SK-N-SH (cell line): ENCODE measurements around the gene NDUFB4. TPM values are rescaled to one million over a fixed set of nuclear protein-coding genes. Genes with fewer than 3 reads are reported as not detected.

ENCODE experiments used
- CTCF ChIA-PET: fragments of 300-600, 350-600 bp; formaldehyde crosslinking; extraction: SDS; loops from one replicate; lab custom pipeline; 2021; lab: Yijun Ruan, JAX
- POLR2A ChIA-PET: fragments of 350-600 bp; sonication (Branson Sonifier 250); formaldehyde crosslinking; extraction: SDS; loops from one replicate; lab custom pipeline; 2020; ENCODE audit warnings: antibody characterized with exemption, inconsistent platforms; lab: Yijun Ruan, JAX
- DNase-seq: peaks from one replicate; pipeline ENCODE4 v3.0.0; 2012
- H2AFZ ChIP-seq: fragments of 200-600 bp; sonication (generic); 2 replicates; pipeline ENCODE4 v1.8.1; 2016; ENCODE audit warnings: antibody characterized with exemption, mild to moderate bottlenecking, low read depth
- H3F3A ChIP-seq: fragments of 200-600 bp; sonication (generic); replicated peaks from 2 replicates; pipeline ENCODE3; 2016; ENCODE audit warnings: antibody characterized with exemption, mild to moderate bottlenecking; ENCODE audit not compliant: insufficient read depth
- H3K27ac ChIP-seq, 2 experiments: fragments of 200-500 bp in 1 of 2; fragments of 200-600 bp in 1 of 2; sonication (Bioruptor generic) in 1 of 2; sonication (generic), shearing (Covaris generic) in 1 of 2; 2 replicates each; pipeline versions ENCODE4 v1.5.1 to v1.6.1; 2014 to 2016; ENCODE audit warnings: low read depth in 2 of 2, inconsistent platforms in 1 of 2, low read length in 1 of 2, mild to moderate bottlenecking in 1 of 2, mixed read lengths in 1 of 2
- H3K27me3 ChIP-seq: fragments of 200-600 bp; sonication (generic), shearing (Covaris generic); 2 replicates; pipeline ENCODE4 v1.6.1; 2016; ENCODE audit warnings: mixed run types; ENCODE audit not compliant: insufficient read depth
- H3K36me3 ChIP-seq, 2 experiments: fragments of 200-500 bp in 1 of 2; fragments of 200-600 bp in 1 of 2; sonication (Bioruptor generic) in 1 of 2; sonication (generic) in 1 of 2; replicated peaks in 1 of 2; 2 replicates each; pipeline versions ENCODE3 to v1.5.1; 2014 to 2016; ENCODE audit warnings: low read length in 1 of 2, mild to moderate bottlenecking in 1 of 2; ENCODE audit not compliant: insufficient read depth in 2 of 2, control insufficient read depth in 1 of 2
- H3K4me1 ChIP-seq, 2 experiments: fragments of 200-500 bp in 1 of 2; fragments of 200-600 bp in 1 of 2; sonication (Bioruptor generic) in 1 of 2; sonication (generic), shearing (Covaris generic) in 1 of 2; 2 replicates each; pipeline versions ENCODE4 v1.5.1 to v1.6.1; 2014 to 2016; ENCODE audit warnings: low read depth in 1 of 2, low read length in 1 of 2, mixed run types in 1 of 2; ENCODE audit not compliant: insufficient read depth in 2 of 2, control insufficient read depth in 1 of 2
- H3K4me2 ChIP-seq: fragments of 200-600 bp; sonication (generic), shearing (Covaris generic); 2 replicates; pipeline ENCODE4 v1.6.1; 2017; ENCODE audit warnings: mixed run types
- H3K4me3 ChIP-seq, 2 experiments: fragments of 200-500 bp in 1 of 2; fragments of 200-600 bp in 1 of 2; sonication (Bioruptor generic) in 1 of 2; sonication (generic), shearing (Covaris generic) in 1 of 2; 2 replicates each; pipeline versions ENCODE4 v1.5.1 to v1.8.1; 2014 to 2016; ENCODE audit warnings: low read depth in 2 of 2, inconsistent platforms in 1 of 2, low read length in 1 of 2, mild to moderate bottlenecking in 1 of 2, mixed read lengths in 1 of 2, moderate library complexity in 1 of 2
- H3K79me2 ChIP-seq: fragments of 200-600 bp; sonication (generic); 2 replicates; pipeline ENCODE4 v1.8.1; 2017; ENCODE audit warnings: mild to moderate bottlenecking; ENCODE audit not compliant: insufficient read depth
- H3K9ac ChIP-seq: fragments of 200-600 bp; sonication (generic); 2 replicates; pipeline ENCODE4 v1.6.1; 2017; ENCODE audit warnings: mixed run types
- H3K9me2 ChIP-seq: fragments of 200-600 bp; sonication (generic); 2 replicates; pipeline ENCODE4 v1.6.1; 2017; ENCODE audit warnings: mixed run types
- H3K9me3 ChIP-seq: fragments of 200-600 bp; sonication (generic); 2 replicates; pipeline ENCODE4 v1.6.1; 2017; ENCODE audit warnings: mixed run types, mild to moderate bottlenecking, moderate library complexity
- H4K20me1 ChIP-seq: fragments of 200-600 bp; sonication (generic); 2 replicates; pipeline ENCODE4 v1.6.1; 2017; ENCODE audit warnings: mild to moderate bottlenecking, mixed run types; ENCODE audit not compliant: insufficient read depth
- CHD2 ChIP-seq: fragments of 150-350 bp; IDR thresholded peaks from 2 replicates; pipeline ENCODE4 v1.6.1; 2018; ENCODE audit warnings: low read length; ENCODE audit not compliant: partially characterized antibody
- EP300 ChIP-seq, 2 experiments: IDR thresholded peaks; 2 replicates each; pipeline versions ENCODE4 v1.4.0 to v1.6.1; 2012; ENCODE audit warnings: borderline replicate concordance in 1 of 2, low read depth in 1 of 2, low read length in 1 of 2
- EZH2phosphoT487 ChIP-seq: fragments of 200-600 bp; sonication (generic); IDR thresholded peaks from 2 replicates; pipeline ENCODE4 v1.6.1; 2017; ENCODE audit warnings: low read depth, mixed run types, mild to moderate bottlenecking, antibody characterized with exemption, moderate library complexity, borderline replicate concordance
- FOXM1 ChIP-seq: IDR thresholded peaks from 2 replicates; pipeline ENCODE4 v1.4.0; 2012; ENCODE audit warnings: low read depth, mild to moderate bottlenecking
- JUND ChIP-seq: IDR thresholded peaks from 2 replicates; pipeline ENCODE4 v1.4.0; 2012
- NFIC ChIP-seq: IDR thresholded peaks from 2 replicates; pipeline ENCODE4 v1.4.0; 2012; ENCODE audit warnings: borderline replicate concordance
- PBX3 ChIP-seq: IDR thresholded peaks from 2 replicates; pipeline ENCODE4; 2012
- RAD21 ChIP-seq: IDR thresholded peaks from 2 replicates; pipeline ENCODE4 v1.6.1; 2012; ENCODE audit warnings: mild to moderate bottlenecking, low read length
- REST ChIP-seq: IDR thresholded peaks from 2 replicates; pipeline ENCODE4 v1.6.1; 2012; ENCODE audit warnings: mild to moderate bottlenecking, low read depth, low read length, moderate library complexity
- SMC3 ChIP-seq: IDR thresholded peaks from 2 replicates; pipeline ENCODE4 v1.6.1; 2012; ENCODE audit warnings: low read depth, low read length, improper control_type of control experiment
- TAF1 ChIP-seq: IDR thresholded peaks from 2 replicates; pipeline ENCODE4 v1.6.1; 2012; ENCODE audit warnings: low read depth, mild to moderate bottlenecking, low read length, moderate library complexity, borderline replicate concordance
- TCF12 ChIP-seq: IDR thresholded peaks from 2 replicates; pipeline ENCODE4 v1.4.0; 2012
- YY1 ChIP-seq: IDR thresholded peaks from 2 replicates; pipeline ENCODE4 v1.4.0; 2012; ENCODE audit warnings: low read depth, mild to moderate bottlenecking
- ZBTB33 ChIP-seq: IDR thresholded peaks from 2 replicates; pipeline ENCODE4 v1.4.0; 2012; ENCODE audit warnings: low read depth, borderline replicate concordance
- WGBS: methylation state at CpG from one replicate; pipeline ENCODE4 v1.1.6; 2017; ENCODE audit warnings: low lambda C conversion rate; 5-methylcytosine and 5-hydroxymethylcytosine counted together
- polyA plus RNA-seq, 3 experiments: library from polyadenylated mRNA; depleted of rRNA; stranded (reverse); fragments of >200 nt; gene quantifications; 2 replicates each; pipeline ENCODE4 v1.2.3, GENCODE V29; 2012

The NDUFB4 gene
- polyA plus RNA-seq, 1 of the 3 experiments (the other 2 are of a cell fraction): 332 TPM

GRCh38 chr3:120634539-120634938 lies 38.4 kb downstream of the NDUFB4 start:
- H3K9me3 ChIP-seq: no peaks in the 10 kb centered on the region
- H3K79me2 ChIP-seq: no peaks in the 10 kb centered on the region
- no peaks in the 10 kb centered on the region for H3F3A ChIP-seq
- no peaks in the 10 kb centered on the region for H3K27me3 ChIP-seq
- DNase-seq: no peak
- no peak overlapping the region for H2AFZ ChIP-seq
- H3K4me2 ChIP-seq: no peak overlapping the region
- ChIA-PET CTCF (interaction anchor here (0.8 to 1.2 kb wide), 3 partner anchors 11 to 160 kb away, joined by 3 to 4 read pairs (median 3); no protein-coding TSS in a partner anchor), POLR2A (no interaction called here)
- H4K20me1 ChIP-seq: no peaks in the 10 kb centered on the region
- H3K4me3 ChIP-seq: no peak overlapping the region
- TF ChIP-seq JUND: no peak
- no peak for TF ChIP-seq NFIC
- no peak for TF ChIP-seq RAD21
- no peak for TF ChIP-seq YY1
- TF ChIP-seq FOXM1: no peak
- no peak for TF ChIP-seq TCF12
- no peaks in the 10 kb centered on the region for H3K36me3 ChIP-seq
- H3K9me2 ChIP-seq: no peaks in the 10 kb centered on the region
- no peaks in the 10 kb centered on the region; a peak in 1 of 4 replicates for H3K4me1 ChIP-seq
- WGBS: 0% methylated on average over 1 of the region's 1 CpG
- H3K9ac ChIP-seq: no peak overlapping the region
- no peak overlapping the region for H3K27ac ChIP-seq

GRCh38 chr3:120636795-120637401 lies 40.8 kb downstream of the NDUFB4 start:
- WGBS: 44% methylated on average over 2 of the region's 2 CpGs
- POLR2A ChIA-PET: no interaction called here
- no peak for DNase-seq
- H3K4me1 ChIP-seq: no peaks in the 10 kb centered on the region; a peak in 1 of 4 replicates
- H3F3A ChIP-seq: no peaks in the 10 kb centered on the region
- no peaks in the 10 kb centered on the region for H3K9me2 ChIP-seq
- CTCF ChIA-PET: no interaction called here
- H3K27ac ChIP-seq: no peak overlapping the region
- TF ChIP-seq CHD2 (no peak), PBX3 (no peak), FOXM1 (no peak), EP300 (IDR thresholded peaks at IDR 0.05; ENCODE audit: borderline replicate concordance in 1 of 2, low read depth in 1 of 2, low read length in 1 of 2) (no peak)
- no peak overlapping the region for H3K4me2 ChIP-seq
- H3K4me3 ChIP-seq: no peak overlapping the region
- H3K27me3 ChIP-seq: no peaks in the 10 kb centered on the region
- no peaks in the 10 kb centered on the region for H4K20me1 ChIP-seq
- H3K9me3 ChIP-seq: no peaks in the 10 kb centered on the region
- no peaks in the 10 kb centered on the region for H3K36me3 ChIP-seq
- H3K9ac ChIP-seq: no peak overlapping the region
- no peaks in the 10 kb centered on the region for H3K79me2 ChIP-seq
- no peak overlapping the region for H2AFZ ChIP-seq

- H3K27ac ChIP-seq: no peak overlapping the region
- H3F3A ChIP-seq: no peaks in the 10 kb centered on the region
- no peaks in the 10 kb centered on the region for H3K79me2 ChIP-seq
- H3K4me3 ChIP-seq: no peak overlapping the region
- ChIA-PET CTCF (no interaction called here), POLR2A (no interaction called here)
- no peaks in the 10 kb centered on the region for H3K36me3 ChIP-seq
- no peaks in the 10 kb centered on the region; a peak in 1 of 4 replicates for H3K4me1 ChIP-seq
- no peaks in the 10 kb centered on the region for H3K9me3 ChIP-seq
- H3K9ac ChIP-seq: no peak overlapping the region
- no peak overlapping the region for H3K4me2 ChIP-seq
- no peak for DNase-seq
- no peaks in the 10 kb centered on the region for H3K27me3 ChIP-seq
- H3K9me2 ChIP-seq: no peaks in the 10 kb centered on the region
- H4K20me1 ChIP-seq: no peaks in the 10 kb centered on the region
- H2AFZ ChIP-seq: no peak overlapping the region
- 41% methylated on average over 6 of the region's 6 CpGs for WGBS
- TF ChIP-seq ZBTB33: no peak
- TF ChIP-seq REST: no peak
- no peak for TF ChIP-seq TAF1
- no peak for TF ChIP-seq JUND
- TF ChIP-seq EZH2phosphoT487: no peak
- no peak for TF ChIP-seq SMC3
- no peak for TF ChIP-seq RAD21
These were observed 41.9 kb downstream of the NDUFB4 start for GRCh38 chr3:120637851-120638559.
